Brain pericyte (primary cell): ENCODE data around the gene NCLN.
"Not testable (repeated sequence)": the region's sequence is repeated elsewhere in the genome, so short reads cannot be mapped to it uniquely, and the experiment has no call there.

Experiments used
- DNase-seq: peaks from one replicate; pipeline ENCODE4 v3.0.0-alpha.2; 2012; ENCODE audit warnings: low read depth, low spot score

The NCLN gene, protein sequence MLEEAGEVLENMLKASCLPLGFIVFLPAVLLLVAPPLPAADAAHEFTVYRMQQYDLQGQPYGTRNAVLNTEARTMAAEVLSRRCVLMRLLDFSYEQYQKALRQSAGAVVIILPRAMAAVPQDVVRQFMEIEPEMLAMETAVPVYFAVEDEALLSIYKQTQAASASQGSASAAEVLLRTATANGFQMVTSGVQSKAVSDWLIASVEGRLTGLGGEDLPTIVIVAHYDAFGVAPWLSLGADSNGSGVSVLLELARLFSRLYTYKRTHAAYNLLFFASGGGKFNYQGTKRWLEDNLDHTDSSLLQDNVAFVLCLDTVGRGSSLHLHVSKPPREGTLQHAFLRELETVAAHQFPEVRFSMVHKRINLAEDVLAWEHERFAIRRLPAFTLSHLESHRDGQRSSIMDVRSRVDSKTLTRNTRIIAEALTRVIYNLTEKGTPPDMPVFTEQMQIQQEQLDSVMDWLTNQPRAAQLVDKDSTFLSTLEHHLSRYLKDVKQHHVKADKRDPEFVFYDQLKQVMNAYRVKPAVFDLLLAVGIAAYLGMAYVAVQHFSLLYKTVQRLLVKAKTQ

DNA sequence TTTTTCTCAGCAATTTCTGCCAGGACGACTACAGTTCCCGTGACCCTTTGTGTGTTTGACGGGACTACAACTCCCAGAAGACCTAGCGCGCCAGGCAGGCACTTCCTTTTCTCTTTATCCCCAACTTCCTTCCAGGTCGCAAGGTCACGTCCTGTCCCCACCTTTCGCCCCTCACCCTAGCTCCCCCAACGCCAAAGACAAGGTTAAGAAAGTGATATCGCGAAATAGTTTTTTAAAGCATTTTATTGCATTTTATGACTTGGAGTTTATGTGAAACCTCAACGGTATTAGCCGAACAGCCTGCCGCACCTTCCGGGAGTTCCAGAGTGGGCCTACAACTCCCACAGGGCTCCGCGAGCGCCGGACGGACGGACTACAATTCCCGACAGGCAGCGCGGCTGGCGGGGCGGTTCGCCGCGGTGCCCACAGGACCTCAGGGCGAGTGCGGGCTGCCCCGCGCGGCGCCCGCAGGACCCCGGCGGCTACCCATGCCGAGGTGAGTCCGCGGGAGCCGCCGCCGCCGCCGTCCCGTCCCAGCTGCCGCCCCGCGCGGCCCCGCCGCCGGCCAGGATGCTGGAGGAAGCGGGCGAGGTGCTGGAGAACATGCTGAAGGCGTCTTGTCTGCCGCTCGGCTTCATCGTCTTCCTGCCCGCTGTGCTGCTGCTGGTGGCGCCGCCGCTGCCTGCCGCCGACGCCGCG, at the start of gene NCLN:
Gene NCLN (plus strand): TSS at position 470 of the 699 bp plus-strand sequence. CDS start 101 bp downstream, at position 571.
- peak; percentile 82 for DNase-seq

DNA sequence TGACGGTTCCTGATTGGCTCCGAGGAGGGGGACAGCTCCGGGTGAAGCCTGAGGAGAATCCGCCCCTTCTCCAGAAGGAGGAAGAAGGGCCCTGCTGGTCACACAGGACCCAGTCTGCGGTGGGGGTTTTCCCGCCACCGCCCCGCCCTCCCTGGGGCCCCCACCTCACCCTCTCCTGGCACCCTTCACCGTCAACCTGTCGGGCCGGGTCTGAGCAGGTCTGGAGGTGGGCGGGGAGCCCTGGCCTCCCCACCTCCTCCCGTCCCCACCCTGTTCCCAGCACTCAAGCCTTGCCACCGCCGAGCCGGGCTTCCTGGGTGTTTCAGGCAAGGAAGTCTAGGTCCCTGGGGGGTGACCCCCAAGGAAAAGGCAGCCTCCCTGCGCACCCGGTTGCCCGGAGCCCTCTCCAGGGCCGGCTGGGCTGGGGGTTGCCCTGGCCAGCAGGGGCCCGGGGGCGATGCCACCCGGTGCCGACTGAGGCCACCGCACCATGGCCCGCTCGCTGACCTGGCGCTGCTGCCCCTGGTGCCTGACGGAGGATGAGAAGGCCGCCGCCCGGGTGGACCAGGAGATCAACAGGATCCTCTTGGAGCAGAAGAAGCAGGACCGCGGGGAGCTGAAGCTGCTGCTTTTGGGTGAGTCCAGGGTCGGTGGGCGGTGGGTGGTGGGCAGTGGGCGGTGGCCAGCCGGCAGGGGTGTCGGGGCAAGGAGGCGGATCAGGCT, 49.6 kb upstream of the NCLN start, which contains the start of gene GNA15:
Gene GNA15 (plus strand): TSS at position 73 of the 723 bp plus-strand sequence. CDS start 418 bp downstream, at position 491.
- DNase-seq, result no peak

DNA sequence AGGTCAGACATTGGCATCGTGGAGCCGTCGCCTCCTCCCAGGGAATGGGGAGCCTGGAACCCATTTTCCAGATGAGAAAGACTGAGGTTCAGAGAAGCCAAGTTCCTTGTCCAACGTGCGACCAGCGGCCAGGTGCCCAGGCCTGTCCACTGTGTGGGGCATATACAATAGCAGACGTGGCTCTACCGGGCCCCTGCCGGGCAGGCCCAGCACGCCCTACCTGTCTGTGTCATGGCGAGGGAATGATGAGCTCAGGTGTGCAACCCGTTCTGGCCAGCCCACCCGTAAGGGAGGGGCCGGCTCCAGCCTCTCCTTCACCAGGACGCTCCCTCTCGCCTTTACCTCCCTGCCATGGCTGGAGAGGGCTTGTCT, 49.1 kb upstream of the NCLN start:
- DNase-seq, result no peak

DNA sequence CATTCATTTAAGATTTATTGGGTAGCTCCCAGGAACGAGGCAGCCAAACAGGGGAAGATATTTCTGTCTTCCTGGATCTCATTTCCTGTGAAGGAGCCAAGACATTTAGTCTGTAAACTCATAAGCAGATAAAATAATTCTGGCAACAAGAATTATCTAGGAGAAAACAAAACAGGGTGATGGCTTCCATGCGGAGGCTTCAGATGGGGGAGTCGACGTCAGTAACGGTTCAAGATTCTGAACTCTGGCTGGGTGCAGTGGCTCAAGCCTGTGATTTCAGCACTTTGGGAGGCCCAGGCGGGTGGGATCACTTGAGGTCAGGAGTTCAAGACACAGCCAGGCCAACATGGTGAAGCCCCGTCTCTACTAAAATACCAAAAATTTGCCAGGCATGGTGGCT, 48.6 kb upstream of the NCLN start:
- DNase-seq, result no peak

DNA sequence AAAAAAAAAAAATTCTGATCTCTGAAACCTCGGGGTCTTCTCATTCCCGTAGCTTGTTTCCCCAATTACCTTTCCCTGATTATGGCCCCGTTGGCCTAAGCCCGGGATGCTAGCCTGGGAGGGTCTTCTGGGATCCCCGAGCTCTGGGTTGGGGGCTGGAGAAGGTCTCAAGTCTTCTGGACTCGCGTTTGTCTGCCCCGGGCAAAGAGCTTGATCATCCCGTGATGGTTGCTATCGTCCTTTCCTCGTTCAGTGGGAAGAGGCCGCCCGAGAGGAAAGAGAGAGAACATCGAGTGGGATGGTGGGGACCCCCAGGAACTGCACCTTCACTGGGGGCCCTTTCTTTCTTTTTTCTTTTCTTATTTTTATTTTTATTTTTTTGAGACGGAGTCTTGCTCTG, 47.5 kb upstream of the NCLN start:
- no peak for DNase-seq

DNA sequence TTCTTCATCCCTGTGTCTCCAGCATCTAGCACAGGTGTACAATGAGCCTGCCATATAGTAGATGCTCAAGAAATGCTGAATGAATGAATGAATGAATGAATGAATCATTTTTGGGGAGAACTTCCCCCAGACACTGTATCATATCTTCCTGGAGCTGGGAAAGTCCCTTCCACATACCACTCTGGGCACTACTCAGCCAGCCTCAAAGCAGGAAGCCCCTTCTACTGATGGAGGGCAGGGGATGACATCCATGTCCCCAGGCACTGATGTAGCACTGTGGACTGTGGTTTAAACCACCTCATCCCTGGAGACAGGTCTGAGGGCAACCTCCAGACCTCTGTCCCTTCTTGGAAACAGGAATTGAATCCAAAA, 45.1 kb upstream of the NCLN start:
- DNase-seq, result no peak

DNA sequence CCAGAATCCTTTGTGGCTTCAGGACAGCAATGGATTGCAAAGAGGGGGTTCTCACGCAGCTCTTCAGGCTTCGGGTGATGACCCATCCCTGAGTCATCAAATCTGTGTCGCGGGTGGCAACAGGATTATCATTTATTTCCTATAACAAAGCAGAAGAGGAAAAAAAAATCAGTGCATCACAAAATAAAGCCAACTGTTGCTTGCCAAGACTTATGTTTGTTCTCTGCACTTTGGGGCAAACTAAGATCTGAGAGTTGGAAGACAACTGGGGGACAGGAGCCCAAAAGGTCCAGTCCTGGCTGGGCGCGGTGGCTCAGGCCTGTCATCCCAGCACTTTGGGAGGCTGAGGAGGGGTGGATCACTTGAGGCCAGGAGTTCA, 43.4 kb upstream of the NCLN start:
- DNase-seq, result no peak

DNA sequence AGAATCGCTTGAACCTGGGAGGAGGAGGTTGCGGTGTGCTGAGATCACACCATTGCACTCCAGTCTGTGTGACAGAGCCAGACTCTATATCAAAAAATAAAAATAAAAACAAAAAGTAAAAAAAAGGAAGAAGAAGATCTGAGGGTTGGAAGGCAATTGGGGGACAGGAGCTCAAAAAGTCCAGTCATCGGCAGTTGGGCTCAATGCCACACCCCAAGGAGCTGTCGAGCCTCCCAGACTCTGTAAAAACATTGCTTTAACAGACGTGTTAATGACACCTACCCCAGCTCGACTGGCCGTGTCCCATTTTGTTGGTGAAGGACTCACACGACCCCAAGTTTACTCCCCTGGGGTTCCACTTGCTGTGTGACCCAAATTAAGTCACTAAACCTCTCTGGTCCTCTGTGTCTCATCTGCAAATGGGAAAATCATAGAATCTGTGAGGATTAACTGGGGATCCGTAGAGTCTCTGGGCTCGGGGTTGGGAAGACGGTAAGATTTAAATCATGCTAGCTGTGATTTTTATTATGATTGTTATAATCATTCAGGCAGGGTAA, 42.9 kb upstream of the NCLN start:
- no peak for DNase-seq

DNA sequence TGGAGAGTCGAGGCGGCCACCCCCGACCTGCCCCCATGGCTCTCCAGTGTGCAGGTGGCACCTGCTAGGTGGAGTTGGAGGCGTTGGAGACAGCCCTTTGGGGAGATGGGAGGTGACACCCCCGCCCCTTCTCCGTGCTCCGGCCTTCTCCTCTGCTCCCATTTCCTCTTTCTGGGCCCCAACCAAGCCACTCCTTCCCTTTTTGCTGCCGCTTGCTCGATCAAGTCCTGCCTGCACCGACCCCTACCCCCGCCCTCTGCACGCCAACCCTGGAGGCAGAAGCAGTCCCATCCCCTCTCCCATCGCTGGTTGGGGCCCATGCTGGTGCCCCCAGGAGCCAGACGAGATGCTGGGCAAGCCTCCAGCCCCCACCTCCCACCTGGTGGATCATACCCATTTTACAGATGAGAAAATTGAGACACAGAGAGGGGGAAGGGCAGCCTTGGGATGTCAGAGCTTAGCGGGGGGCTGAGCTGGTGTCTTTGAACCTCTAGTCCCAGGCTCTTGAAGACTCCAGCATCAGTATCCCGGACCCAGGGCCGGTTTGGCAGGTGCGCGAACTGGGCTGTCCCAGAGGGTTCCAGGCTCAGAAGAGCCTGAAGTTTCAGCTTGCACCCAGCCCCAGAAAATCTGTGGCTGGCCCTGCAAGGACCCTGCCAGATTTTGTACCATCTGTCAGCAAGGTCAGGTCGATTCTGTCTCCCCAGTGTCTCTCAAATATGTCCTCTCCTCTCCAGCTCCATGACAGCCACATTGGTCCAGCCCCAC, 39.6 kb upstream of the NCLN start:
- no peak for DNase-seq

DNA sequence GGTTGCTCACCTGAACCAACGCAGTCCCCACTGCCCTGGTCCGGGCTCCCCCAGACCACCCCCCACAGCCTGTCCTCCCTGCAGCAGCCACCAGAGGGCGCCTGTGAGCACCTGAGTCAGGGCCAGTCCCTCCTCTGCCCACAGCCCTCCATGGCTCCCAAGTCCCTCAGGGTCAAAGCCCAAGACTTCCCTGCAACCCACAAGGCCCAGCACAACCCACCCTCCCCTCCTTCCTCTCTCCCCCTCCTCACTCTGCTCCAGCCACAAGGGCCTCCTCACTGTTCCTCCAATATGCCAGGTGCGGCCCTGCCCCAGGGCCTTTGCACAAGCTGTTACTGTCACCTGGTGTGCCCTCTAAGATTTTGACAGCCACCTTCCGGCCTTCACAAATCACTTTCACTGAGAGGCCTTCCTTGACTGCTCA, 39.0 kb upstream of the NCLN start:
- no peak for DNase-seq

DNA sequence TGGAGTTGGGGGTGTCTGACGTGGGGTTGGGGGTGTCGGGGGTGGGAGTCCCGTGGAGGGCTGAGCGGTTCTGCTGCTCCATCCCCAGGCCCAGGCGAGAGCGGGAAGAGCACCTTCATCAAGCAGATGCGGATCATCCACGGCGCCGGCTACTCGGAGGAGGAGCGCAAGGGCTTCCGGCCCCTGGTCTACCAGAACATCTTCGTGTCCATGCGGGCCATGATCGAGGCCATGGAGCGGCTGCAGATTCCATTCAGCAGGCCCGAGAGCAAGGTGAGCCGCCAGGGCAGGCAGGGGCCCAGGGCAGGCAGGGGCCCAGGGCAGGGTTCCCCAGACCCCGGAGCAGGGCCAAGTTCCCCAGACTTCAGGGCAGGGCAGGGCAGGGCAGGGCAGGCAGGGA, 37.2 kb upstream of the NCLN start:
- DNase-seq, result no peak

DNA sequence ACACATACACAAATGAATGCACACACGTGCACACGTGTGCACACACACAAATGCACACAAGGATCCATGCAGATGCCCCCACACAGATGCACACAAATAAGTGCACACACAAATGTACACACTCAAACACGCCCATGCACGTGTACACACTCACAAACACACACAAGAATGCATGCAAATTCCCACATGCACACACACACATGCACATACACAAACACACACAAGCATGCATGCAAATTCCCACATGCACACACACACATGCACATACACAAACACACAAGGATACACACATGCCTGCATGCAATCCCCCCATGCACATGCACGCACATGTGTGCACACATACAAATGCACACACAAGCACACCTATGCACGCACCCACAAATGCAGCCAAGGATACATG, 36.6 kb upstream of the NCLN start:
- DNase-seq, result no peak

DNA sequence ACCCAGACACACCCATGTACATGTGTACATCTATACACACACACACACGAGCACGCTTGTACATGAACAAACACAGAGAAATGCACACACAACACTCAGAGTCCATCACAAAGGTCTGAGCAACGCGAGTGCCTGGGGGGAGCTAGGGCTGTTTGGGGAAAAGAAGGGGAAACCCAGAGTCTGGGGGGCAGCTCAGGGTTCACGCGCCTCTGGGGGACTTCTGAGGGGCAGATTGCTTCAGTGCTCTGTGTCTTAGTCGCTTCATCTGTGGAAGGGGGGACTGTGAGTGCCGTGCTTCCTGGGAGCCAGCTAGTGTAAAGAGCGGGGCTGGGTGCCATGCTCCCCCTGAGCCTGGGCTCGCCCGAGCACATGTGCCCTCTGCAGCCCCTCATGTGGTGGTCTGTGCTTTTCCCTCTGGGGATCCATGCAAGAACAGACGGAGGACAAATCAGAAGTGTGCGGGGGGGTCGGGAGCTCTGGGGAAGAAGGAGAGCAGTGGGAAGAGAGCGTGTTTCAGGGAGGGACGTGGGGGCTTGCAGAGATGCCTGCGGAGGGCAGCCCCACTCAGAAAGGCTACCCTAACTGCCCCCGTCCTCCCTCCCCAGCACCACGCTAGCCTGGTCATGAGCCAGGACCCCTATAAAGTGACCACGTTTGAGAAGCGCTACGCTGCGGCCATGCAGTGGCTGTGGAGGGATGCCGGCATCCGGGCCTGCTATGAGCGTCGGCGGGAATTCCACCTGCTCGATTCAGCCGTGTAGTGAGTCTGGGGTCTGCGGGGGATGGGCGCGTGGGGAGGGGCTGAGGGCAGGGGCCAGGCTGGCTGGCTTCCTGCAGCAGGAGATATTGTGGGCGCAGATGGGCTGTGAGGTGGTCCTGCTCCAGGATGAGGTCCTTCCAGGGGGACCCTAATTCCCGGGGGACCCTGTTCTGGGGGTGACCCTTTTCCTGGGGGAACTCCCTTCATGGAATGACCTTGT, 35.9 kb upstream of the NCLN start:
- DNase-seq, result no peak

DNA sequence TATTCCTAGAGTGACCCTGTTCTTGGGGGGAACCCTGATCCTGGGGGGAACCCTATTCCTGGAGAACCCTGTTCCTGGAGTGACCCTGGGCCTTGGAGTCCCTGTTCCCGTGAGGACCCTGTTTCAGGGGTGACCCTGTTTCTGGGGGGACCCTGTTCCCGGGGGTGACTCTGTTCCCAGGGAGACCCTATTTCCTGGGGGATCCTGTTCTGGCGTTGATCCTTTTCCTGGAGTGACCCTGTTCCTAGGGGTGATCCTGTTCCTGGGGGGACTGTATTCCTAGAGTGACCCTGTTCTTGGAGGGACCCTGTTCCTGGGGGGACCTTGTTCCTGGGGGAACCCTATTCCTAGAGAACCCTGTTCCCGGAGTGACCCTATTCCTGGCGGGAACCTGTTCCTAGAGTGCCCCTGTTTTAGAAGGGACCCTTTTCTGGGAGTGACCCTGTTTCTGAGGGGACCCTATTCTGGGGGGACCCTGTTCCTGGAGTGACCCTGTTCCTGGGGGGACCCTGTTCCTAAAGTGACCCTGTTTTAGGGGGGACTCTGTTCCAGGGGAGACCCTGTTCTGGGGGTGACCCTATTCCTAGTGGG, 34.9 kb upstream of the NCLN start:
- DNase-seq, result no peak

DNA sequence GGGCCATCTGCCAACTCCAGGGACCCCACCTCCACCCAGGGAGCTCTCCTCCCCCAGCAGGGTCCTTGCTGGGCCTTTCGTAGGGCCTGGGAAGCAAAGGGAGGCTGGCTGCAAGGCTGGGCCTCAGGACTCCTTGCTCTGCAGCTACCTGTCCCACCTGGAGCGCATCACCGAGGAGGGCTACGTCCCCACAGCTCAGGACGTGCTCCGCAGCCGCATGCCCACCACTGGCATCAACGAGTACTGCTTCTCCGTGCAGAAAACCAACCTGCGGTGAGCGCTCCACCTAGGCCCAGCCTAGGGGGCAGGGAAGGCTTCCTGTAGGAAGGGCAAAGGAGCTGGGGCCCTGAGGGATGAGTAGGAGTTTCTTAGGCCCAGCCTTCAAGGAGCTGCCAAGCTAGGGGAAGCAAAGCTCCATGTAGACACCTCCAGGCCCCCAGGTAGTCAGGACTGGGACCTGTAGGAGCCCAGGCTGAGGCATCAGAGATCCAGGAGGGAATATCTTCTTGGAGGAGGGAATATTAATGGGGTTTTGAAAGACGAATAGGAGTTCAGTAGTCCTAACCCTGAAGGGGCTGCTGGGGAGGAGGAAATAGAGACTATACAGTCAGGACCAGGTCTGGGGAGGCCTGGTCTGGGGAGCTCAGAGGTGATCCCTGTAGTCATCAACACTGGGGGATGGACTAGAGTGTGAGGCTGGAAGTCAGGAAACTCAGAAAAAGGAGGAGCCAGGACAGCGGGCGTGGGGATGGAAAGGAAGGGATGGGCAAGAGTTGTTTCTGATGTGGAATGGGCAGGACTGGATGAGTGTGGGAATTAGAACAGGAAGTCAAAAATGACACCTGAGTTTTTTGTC, 33.9 kb upstream of the NCLN start:
- DNase-seq, result no peak

DNA sequence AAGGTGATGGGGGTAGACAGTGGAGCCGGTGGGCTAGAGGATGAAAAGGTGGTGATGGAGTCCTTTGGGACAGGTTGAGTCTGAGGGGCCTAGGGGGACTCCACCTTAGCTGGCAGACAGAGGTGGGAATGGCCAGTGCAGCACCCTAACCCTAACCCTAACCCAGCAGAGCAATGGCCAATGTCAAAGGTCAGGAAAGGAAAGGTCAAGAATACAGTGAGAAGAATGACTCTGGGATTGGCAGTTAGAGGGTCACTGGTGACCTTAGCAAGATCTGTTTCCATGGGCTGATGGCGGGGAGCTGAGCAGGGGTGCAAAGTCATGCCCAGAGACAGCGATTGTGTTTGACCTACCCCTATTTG, 33.3 kb upstream of the NCLN start:
- no peak for DNase-seq

DNA sequence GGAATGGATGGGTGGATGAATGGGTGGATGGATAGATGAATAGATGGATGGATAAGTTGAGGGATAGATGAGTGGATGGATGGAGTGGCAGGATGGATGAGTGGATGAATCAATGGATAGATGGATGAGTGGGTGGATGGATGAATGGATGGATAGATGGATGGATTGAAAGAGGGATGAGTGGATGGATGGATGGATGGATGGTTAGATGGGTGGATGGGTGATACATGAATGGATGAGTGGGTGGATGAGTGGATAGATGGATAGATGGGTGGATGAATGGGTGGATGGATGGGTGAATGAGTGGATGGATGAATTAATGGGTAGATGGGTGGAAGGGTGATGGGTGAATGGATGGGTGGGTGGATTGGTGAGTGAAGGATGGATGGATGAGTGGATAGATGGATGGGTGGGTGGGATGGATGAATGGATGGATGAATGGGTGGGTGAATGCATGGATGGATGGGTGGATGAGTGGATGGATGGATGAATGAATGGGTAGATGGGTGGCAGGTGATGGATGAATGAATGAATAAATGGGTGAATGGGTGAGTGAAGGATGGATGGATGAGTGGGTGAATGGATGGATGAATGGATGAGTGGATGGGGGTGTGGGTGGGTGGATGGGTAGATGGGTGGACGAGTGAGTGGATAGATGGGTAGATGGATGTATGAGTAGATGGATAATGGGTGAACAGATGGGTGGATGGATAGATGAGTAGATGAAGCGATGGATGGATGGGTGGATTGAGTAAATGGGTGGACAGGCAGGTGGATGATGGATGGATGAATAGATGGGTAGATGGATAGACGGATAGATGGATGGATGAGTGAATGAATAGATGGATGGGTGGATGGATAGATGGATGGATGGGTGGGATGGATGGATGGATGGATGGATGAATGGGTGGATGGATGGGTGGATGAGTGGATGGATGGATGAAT, 32.2 kb upstream of the NCLN start:
- DNase-seq, result no peak

DNA sequence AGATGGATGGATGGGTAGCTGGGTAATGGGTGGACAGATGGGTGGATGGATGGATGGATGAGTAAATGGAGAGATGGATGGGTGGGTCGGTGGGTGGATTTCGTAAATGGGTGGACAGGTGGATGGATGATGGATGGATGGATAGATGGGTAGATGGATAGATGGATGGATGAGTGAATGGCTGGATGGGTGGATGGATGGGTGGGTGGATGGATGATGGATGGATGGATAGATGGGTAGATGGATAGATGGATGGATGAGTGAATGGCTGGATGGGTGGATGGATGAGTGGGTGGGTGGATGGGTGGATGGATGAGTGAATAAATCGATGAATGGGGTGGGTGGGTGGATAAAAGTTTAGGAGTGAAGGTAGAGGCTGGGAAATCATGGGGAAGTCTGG, 31.3 kb upstream of the NCLN start:
- not testable (repeated sequence) for DNase-seq
